ENCODE results near the gene NAALADL1.

NAALADL1 gene

GRCh38 chr11:65055538-65055937 is 2.8 kb downstream of the NAALADL1 start:
- DNase-seq (ENCODE audit: extremely low read depth, insufficient read length) = no peak
- TF ChIP-seq CTCF (IDR thresholded peaks at IDR 0.05; ENCODE audit: insufficient read depth, low read length, poor library complexity, severe bottlenecking) = no peak
- no peaks in the 10 kb centered on the region for H3K27me3 ChIP-seq (replicated peaks; ENCODE audit: control insufficient read depth, insufficient read depth, low read length)
- H3K4me3 ChIP-seq (replicated peaks; ENCODE audit: low read depth, low read length) = no peak overlapping the region
- no peaks in the 10 kb centered on the region for H3K36me3 ChIP-seq (ENCODE audit: control insufficient read depth, insufficient read depth, low read length)

- no peak for TF ChIP-seq CTCF (IDR thresholded peaks at IDR 0.05; ENCODE audit: insufficient read depth, low read length, poor library complexity, severe bottlenecking)
- DNase-seq (ENCODE audit: extremely low read depth, insufficient read length) = no peak
- Histone ChIP-seq H3K36me3 (ENCODE audit: control insufficient read depth, insufficient read depth, low read length) (no peaks in the 10 kb centered on the region), H3K27me3 (replicated peaks; ENCODE audit: control insufficient read depth, insufficient read depth, low read length) (no peaks in the 10 kb centered on the region), H3K4me3 (replicated peaks; ENCODE audit: low read depth, low read length) (no peak overlapping the region)
These were observed 4.4 kb downstream of the NAALADL1 start for GRCh38 chr11:65053827-65054508.

- DNase-seq (ENCODE audit: extremely low read depth, insufficient read length) = no peak
- Histone ChIP-seq H3K4me3 (replicated peaks; ENCODE audit: low read depth, low read length) (no peak overlapping the region), H3K36me3 (ENCODE audit: control insufficient read depth, insufficient read depth, low read length) (no peaks in the 10 kb centered on the region), H3K27me3 (replicated peaks; ENCODE audit: control insufficient read depth, insufficient read depth, low read length) (no peaks in the 10 kb centered on the region)
- TF ChIP-seq CTCF (IDR thresholded peaks at IDR 0.05; ENCODE audit: insufficient read depth, low read length, poor library complexity, severe bottlenecking) = no peak
These were observed 6.9 kb downstream of the NAALADL1 start for GRCh38 chr11:65051398-65051858.

- DNase-seq (ENCODE audit: extremely low read depth, insufficient read length) = no peak
- peaks cover 9% of the 10 kb centered on the region for H3K36me3 ChIP-seq (ENCODE audit: control insufficient read depth, insufficient read depth, low read length)
- H3K4me3 ChIP-seq (replicated peaks; ENCODE audit: low read depth, low read length) = peak overlapping the region; percentile 17
- H3K27me3 ChIP-seq (replicated peaks; ENCODE audit: control insufficient read depth, insufficient read depth, low read length) = no peaks in the 10 kb centered on the region
- no peak for TF ChIP-seq CTCF (IDR thresholded peaks at IDR 0.05; ENCODE audit: insufficient read depth, low read length, poor library complexity, severe bottlenecking)
These were observed 10.6 kb downstream of the NAALADL1 start for GRCh38 chr11:65047581-65048422.

GRCh38 chr11:65045728-65046127 is 12.6 kb downstream of the NAALADL1 start:
- no peak for DNase-seq (ENCODE audit: extremely low read depth, insufficient read length)
- Histone ChIP-seq H3K4me3 (replicated peaks; ENCODE audit: low read depth, low read length) (no peak overlapping the region), H3K27me3 (replicated peaks; ENCODE audit: control insufficient read depth, insufficient read depth, low read length) (no peaks in the 10 kb centered on the region), H3K36me3 (ENCODE audit: control insufficient read depth, insufficient read depth, low read length) (peaks cover 9% of the 10 kb centered on the region)
- no peak for TF ChIP-seq CTCF (IDR thresholded peaks at IDR 0.05; ENCODE audit: insufficient read depth, low read length, poor library complexity, severe bottlenecking)
